NCI-H774 (cell line): ENCODE measurements around the gene SPAG7.
A peak's percentile ranks its signal among the peaks of the same experiment; 100 is the strongest.

Source experiments
- DNase-seq: peaks from one replicate; lab custom pipeline; 2025; lab: John Stamatoyannopoulos, UW

The SPAG7 gene

DNA sequence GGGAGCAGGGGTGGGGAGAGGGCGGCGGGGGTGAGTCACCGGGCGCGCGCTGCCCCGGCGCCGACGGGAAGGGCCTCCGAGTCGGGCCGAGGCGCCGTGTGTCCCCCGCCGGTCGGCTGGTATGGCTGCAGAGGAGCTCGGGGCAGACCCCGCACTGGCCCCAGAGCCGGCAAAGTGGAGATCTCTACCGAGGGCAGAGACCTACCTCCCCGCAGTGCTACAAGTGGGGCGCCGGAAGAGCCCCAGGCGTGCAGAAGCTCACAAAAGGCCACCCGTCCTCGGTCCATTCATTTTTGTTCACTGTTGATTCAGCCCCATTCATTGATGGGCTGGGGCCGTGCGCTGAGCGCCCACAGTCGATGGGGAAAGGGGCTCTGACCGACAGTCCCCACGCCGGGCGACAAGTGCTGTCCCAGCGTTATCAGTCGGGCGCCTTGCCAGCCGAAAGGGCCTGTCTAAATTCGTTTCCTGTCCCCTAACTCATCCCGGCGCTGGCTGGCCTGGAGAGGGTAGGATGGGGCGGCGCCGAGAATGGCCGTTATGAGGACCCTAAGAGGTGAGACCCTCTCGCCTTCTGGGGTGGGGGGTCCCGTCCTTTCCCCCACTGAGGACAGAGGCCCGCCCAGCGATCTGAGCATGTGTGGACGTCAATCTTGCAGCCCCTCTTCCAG is 17.4 kb downstream of the SPAG7 start:
- peak; percentile 23 for DNase-seq

DNA sequence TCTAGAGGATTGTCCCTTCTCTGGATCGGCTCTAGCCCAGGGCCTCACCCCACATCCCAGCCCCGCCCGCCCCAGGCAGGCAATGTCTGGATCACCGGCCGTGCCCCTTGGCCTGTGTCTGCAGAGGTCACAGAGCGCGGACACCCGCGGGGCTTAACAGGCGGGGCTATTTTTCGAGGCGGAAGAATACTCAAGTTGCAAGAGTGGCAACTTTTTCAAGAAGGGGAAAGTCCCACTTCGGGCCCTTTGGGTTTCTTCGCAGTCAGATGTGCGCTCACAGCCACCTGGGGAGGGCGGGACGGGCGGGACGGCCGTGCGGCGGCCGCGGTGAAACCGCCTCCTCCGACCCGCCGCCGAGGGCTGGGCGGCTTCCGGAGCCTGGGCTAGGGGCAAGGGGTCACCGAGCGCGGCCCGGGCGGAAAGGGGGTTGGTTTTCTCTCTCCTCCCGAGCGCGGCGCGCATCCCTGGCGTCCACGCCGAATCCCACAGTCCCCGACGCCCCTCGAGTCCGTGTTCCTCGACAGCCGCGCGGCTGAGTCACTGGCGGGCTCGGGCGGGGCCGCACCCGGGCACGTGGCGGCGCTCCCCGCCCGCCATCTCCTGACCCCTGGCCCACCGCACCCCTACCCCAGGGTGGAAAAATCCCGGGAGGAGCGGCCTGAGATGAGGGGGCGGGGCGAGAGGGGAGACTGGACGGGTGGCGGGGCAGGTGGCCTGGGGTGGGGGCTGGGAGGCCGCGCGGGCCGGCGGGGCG is 18.1 kb downstream of the SPAG7 start:
- DNase-seq: no peak

DNA sequence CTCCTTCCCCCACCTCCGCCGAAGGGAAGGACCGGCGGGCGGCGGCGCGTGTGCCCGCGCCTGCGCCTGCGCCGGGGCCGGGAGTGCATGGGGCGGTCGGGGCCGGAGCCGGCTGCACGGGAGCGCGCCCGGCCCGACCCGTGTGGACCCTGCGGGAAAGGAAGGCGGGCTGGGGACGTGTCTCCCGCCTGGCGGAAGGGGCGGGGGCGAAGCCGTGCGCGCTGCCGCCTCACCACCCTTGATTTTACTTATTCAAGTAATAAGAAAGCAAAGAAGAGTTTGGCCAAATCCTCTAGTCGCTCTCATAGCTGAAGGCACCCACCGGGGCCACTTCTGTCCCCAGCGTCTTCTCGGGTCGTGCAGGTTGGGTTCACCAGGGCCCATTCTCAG is 18.7 kb downstream of the SPAG7 start:
- DNase-seq: peak; percentile 62

- peak; percentile 62 for DNase-seq
These were observed 19.3 kb downstream of the SPAG7 start, which contains the start of gene PFN1 for GRCh38 chr17:4948166-4948930. TSS of gene PFN1 (minus strand) at chr17:4948530. CDS start at chr17:4948394, 136 bp downstream.

DNA sequence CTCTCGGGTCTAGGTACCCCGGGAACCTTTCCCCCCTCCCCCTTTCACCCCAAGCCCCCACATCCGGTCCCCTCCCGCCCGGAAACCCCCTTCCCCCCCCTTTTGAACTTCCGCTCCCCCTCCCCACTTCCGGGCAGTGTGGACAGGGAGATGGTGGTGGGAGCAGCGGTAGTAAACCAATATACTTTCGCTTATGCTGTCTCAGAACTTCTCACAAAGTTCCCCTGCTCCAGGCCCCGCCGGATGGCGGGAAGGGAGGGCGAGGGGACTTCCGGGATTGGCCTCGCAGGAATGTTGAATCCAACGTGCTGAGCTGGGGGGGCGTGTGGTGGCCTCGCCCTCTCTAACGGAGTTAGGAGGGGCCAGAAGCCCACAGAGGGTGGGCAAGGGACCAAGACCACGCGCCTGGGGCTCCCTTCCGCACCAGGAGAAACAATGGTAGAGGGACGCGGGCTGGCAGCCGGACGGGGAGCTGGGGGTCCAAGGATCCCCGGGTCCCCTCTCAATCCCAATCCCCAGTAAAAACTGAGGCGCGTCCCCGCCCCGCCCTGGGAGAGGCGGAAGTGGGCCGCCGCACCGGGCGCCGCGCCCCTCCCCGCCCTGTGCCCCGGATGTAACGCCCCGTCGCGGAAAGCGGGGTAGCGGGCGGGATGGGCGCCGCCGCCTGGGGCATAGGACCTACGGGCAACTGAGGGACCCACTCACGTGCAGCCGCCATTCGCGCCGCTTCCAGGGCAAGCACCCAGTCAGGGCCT is 20.0 kb downstream of the SPAG7 start:
- no peak for DNase-seq

DNA sequence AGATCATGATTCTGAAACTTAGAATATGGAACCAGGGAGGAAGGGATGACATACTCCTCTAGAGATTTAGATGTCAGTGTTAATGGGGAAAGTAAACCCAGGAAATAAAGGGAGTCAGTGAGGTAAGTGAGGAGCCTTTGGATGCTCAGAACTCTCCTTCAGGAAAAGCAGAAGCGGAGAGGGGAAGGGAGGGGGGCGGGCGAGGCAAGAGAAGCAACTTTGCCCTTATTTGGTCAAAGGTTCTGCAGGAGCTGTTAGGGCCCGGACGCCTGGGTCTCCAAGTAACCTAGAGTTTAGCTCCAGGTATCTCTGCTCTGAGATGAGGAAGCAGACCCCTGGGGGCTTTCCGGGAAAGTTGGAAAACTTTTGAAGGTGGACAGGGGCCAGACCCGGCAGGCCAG is 20.6 kb downstream of the SPAG7 start:
- DNase-seq: no peak

GRCh38 chr17:4946312-4946976 is 21.2 kb downstream of the SPAG7 start:
- DNase-seq: no peak

GRCh38 chr17:4945944-4946280 is 21.7 kb downstream of the SPAG7 start:
- DNase-seq: no peak

DNA sequence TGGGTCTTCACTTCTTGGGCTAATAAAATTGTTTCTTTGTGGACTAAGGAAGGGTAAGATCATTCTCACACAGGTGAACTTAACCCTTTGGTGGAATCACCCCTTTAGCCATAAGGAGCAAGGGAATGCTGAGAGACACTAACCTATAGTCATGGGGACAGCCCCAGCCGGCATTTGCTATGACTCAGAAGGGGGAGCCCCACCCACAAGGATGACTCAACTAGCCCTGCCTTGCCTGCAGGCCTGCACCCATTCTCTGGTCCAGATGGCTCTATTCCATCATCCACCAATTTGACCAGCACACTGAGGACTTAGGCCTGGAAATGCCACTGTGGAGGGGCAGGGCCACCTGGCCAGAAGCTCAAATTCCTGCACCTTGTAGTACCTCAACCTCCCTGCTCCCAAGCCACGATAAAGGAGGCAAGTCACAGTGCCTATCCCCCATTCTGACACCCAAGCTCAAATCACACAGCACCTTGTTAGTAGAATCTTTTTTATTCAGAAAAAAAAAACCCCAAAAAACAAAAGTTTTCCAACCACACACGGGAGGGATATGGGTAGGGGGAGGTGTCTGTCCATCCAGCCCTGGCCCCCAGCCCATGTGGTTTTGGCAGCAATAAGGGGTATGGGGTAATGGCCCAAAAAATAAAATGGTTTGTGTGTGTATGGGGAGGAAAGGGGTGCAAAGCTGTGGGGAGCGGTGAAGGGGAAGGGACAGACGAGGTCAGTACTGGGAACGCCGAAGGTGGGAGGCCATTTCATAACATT is 22.3 kb downstream of the SPAG7 start:
- no peak for DNase-seq

DNA sequence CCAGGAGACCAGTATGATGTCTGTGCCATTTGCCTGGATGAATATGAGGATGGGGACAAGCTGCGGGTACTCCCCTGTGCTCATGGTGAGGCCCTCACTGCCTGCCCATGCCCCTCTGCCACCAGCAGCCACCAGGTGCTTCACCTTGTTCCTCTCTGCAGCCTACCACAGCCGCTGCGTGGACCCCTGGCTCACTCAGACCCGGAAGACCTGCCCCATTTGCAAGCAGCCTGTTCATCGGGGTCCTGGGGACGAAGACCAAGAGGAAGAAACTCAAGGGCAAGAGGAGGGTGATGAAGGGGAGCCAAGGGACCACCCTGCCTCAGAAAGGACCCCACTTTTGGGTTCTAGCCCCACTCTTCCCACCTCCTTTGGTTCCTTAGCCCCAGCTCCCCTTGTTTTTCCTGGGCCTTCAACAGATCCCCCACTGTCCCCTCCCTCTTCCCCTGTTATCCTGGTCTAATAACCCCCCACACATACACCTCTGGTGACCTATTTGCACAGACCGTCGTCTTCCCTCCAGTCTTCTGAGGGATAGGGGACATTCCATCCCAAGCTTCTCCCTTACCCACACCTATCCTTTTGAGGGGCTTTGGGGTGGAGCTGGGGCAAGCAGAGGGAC is 23.0 kb downstream of the SPAG7 start:
- no peak for DNase-seq

DNA sequence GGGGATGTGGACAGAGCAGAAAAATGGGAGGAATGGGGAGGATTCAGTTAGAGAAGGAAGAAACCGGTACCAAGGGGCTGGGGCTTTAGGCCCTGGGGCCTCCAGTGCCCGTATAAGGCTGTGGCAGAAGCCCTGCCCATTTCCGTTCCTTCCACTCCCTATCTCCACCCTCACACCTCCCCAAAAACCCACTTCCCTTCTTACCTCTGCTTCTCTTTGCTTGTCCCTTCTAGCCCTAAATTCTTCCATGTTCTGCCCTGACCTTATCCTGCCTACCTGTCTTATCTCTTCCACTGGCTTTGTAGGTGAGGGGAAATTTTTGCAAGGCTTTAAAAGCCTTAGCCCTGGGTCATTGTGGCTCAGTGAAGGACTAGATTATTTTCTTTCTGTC is 23.5 kb downstream of the SPAG7 start:
- no peak for DNase-seq

DNA sequence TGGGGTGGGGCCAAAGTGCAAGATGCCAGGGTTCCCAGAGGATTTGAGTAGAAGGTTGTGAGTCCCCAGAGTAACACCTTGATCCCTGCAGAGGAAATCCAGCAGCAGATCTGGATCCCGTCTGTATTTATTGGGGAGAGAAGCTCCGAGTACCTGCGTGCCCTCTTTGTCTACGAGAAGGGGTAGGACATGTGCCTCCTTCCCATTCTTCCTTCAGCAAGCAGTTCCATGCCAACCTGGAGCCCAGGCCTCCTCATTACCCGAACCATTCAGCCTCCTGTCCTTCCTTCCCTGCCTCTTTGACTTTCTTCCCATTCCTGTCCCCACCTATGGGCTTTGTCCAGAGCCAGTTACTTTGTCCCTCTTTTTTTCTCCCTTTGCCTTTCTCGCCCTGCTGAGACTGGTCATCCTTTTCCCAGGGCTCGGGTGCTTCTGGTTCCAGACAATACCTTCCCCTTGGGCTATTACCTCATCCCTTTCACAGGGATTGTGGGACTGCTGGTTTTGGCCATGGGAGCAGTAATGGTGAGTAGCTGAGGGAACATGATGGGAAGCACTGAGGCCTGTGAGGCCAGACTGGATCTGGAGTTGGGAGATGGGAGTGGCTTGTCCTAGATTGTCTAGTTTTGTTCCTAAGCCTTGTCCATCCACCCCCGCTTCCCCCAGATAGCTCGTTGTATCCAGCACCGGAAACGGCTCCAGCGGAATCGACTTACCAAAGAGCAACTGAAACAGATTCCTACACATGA is 24.7 kb downstream of the SPAG7 start:
- DNase-seq: no peak

DNA sequence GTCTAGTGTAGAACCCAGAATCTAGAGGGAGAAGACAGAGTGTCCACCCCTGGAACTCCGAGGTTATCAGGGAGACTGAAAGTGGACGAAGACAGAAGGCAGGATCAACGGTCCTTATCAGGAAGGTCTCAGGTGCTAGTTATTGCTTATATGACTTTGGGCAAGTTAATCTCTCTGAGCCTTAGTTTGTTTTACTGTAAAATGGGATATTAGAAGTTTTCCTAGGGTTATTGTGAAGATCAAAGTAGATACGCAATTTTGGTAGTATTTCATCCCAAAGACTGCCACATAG is 26.4 kb downstream of the SPAG7 start:
- DNase-seq: no peak

- DNase-seq: no peak
These were observed 26.9 kb downstream of the SPAG7 start for GRCh38 chr17:4940555-4941318.

GRCh38 chr17:4939796-4940554 is 27.6 kb downstream of the SPAG7 start, which contains the start of the genes RNF167 and SLC25A11:
TSS of gene RNF167 (plus strand) at chr17:4940268. CDS start at chr17:4940910, 642 bp downstream.
TSS of gene SLC25A11 (minus strand) at chr17:4940046. CDS start at chr17:4939910, 136 bp downstream.
- peak; percentile 91 for DNase-seq

DNA sequence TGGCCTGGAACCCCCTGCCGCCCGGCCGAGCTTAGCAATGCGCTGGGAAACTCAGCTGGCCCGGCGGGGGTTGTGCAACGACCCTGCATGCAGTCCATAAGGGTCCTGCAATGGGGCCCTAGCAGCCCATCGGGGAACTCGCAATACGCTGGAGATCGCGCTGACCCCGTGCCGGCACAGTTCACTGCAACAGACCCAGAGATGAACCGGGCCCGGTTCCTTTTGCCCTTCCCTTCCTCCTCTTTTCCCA is 28.1 kb downstream of the SPAG7 start:
- no peak for DNase-seq

GRCh38 chr17:4938688-4939545 is 28.7 kb downstream of the SPAG7 start:
- no peak for DNase-seq

GRCh38 chr17:4938069-4938491 is 29.5 kb downstream of the SPAG7 start:
- DNase-seq: no peak
